Effector memory CD8-positive, alpha-beta T cell (primary cell): ENCODE measurements around the gene TRAPPC8.
"Not testable (repeated sequence)": the region's sequence is repeated elsewhere in the genome, so short reads cannot be mapped to it uniquely, and the experiment has no call there.

ENCODE experiments used
- ATAC-seq: fragments of 150-1000 bp; cut with Tn5 transposase; replicated peaks from 2 replicates; pipeline ENCODE4 v1.10.0; 2021; ENCODE audit warnings: mild to moderate bottlenecking, moderate library complexity
- DNase-seq, 3 experiments: peaks; one replicate each; pipeline ENCODE4 v3.0.0; 2021
- H3K27ac Mint-ChIP-seq, 2 donors: one replicate each; pipeline ENCODE4 v1.8.0; 2022; ENCODE audit warnings: mild to moderate bottlenecking in 2 of 2, mixed read lengths in 2 of 2, moderate library complexity in 2 of 2
- H3K27me3 Mint-ChIP-seq, 2 donors: one replicate each; pipeline ENCODE4 v1.8.0; 2022; ENCODE audit warnings: mixed read lengths in 2 of 2
- H3K36me3 Mint-ChIP-seq: one replicate; pipeline ENCODE4 v1.8.0; 2022; ENCODE audit warnings: mild to moderate bottlenecking, moderate library complexity, mixed read lengths; ENCODE audit not compliant: insufficient read depth
- H3K4me1 Mint-ChIP-seq, 2 donors: one replicate each; pipeline ENCODE4 v1.8.0; 2022; ENCODE audit warnings: low read depth in 2 of 2, mixed read lengths in 2 of 2
- H3K4me3 Mint-ChIP-seq, 2 donors: one replicate each; pipeline ENCODE4 v1.8.0; 2022; ENCODE audit warnings: mild to moderate bottlenecking in 2 of 2, mixed read lengths in 2 of 2, moderate library complexity in 2 of 2
- H3K9me3 Mint-ChIP-seq, 2 donors: one replicate each; pipeline ENCODE4 v1.8.0; 2022; ENCODE audit warnings: mixed read lengths in 2 of 2

TRAPPC8 gene

GRCh38 chr18:31877900-31878299 is 65.0 kb downstream of the TRAPPC8 start:
- peaks cover 0 to 2% of the 10 kb centered on the region in 2 donors for H3K9me3 Mint-ChIP-seq
- peaks cover 18 to 29% of the 10 kb centered on the region in 2 donors for H3K4me1 Mint-ChIP-seq
- ATAC-seq (no peak), DNase-seq (no peak)
- H3K27ac Mint-ChIP-seq: no peak overlapping the region
- no peak overlapping the region for H3K4me3 Mint-ChIP-seq
- H3K27me3 Mint-ChIP-seq: no peaks in the 10 kb centered on the region
- H3K36me3 Mint-ChIP-seq: peaks cover 51% of the 10 kb centered on the region

- H3K4me1 Mint-ChIP-seq: peaks cover 18 to 25% of the 10 kb centered on the region in 2 donors
- peaks cover 58% of the 10 kb centered on the region for H3K36me3 Mint-ChIP-seq
- no peak overlapping the region for H3K4me3 Mint-ChIP-seq
- peak overlapping the region; percentile 38 to 56 for H3K27ac Mint-ChIP-seq
- H3K27me3 Mint-ChIP-seq: no peaks in the 10 kb centered on the region
- DNase-seq: no peak
- H3K9me3 Mint-ChIP-seq: no peaks in the 10 kb centered on the region
- no peak for ATAC-seq
These were observed 66.2 kb downstream of the TRAPPC8 start for GRCh38 chr18:31876707-31877106.

GRCh38 chr18:31875301-31875700 is 67.6 kb downstream of the TRAPPC8 start:
- Mint-ChIP-seq H3K4me3 (no peak overlapping the region), H3K27me3 (no peaks in the 10 kb centered on the region), H3K9me3 (no peaks in the 10 kb centered on the region), H3K27ac (no peak overlapping the region), H3K36me3 (peaks cover 64% of the 10 kb centered on the region), H3K4me1 (peaks cover 13 to 19% of the 10 kb centered on the region in 2 donors)
- DNase-seq (no peak), ATAC-seq (no peak)

- peak overlapping the region in 1 of 2 donors; percentile 49 for H3K27ac Mint-ChIP-seq
- H3K9me3 Mint-ChIP-seq: no peaks in the 10 kb centered on the region
- no peaks in the 10 kb centered on the region for H3K27me3 Mint-ChIP-seq
- ATAC-seq (no peak), DNase-seq (no peak)
- no peaks in the 10 kb centered on the region for H3K4me1 Mint-ChIP-seq
- H3K4me3 Mint-ChIP-seq: no peak overlapping the region
- H3K36me3 Mint-ChIP-seq: peaks cover 50% of the 10 kb centered on the region
These were observed 79.8 kb downstream of the TRAPPC8 start for GRCh38 chr18:31863103-31863502.

- Mint-ChIP-seq H3K27ac (peak overlapping the region in 1 of 2 donors; percentile 9), H3K9me3 (no peaks in the 10 kb centered on the region), H3K36me3 (peaks cover 66% of the 10 kb centered on the region), H3K27me3 (no peaks in the 10 kb centered on the region), H3K4me1 (peaks cover 0 to 5% of the 10 kb centered on the region in 2 donors), H3K4me3 (no peak overlapping the region)
- no peak for ATAC-seq
- DNase-seq: no peak
These were observed 82.4 kb downstream of the TRAPPC8 start for GRCh38 chr18:31860488-31860887.

- Mint-ChIP-seq H3K4me3 (no peak overlapping the region), H3K27me3 (no peaks in the 10 kb centered on the region), H3K4me1 (peaks cover 0 to 5% of the 10 kb centered on the region in 2 donors), H3K9me3 (no peaks in the 10 kb centered on the region), H3K27ac (no peak overlapping the region), H3K36me3 (peaks cover 70% of the 10 kb centered on the region)
- no peak for DNase-seq
- no peak for ATAC-seq
These were observed 85.3 kb downstream of the TRAPPC8 start for GRCh38 chr18:31857526-31858106.

- Mint-ChIP-seq H3K9me3 (no peaks in the 10 kb centered on the region), H3K36me3 (peaks cover 77% of the 10 kb centered on the region), H3K4me1 (no peaks in the 10 kb centered on the region), H3K4me3 (no peak overlapping the region), H3K27ac (no peak overlapping the region), H3K27me3 (no peaks in the 10 kb centered on the region)
- ATAC-seq: no peak
- no peak for DNase-seq
These were observed 92.1 kb downstream of the TRAPPC8 start for GRCh38 chr18:31850844-31851243.

GRCh38 chr18:31840499-31840898 is 102.4 kb downstream of the TRAPPC8 start:
- no peak overlapping the region for H3K27ac Mint-ChIP-seq
- H3K27me3 Mint-ChIP-seq: no peaks in the 10 kb centered on the region
- no peaks in the 10 kb centered on the region for H3K4me1 Mint-ChIP-seq
- peaks cover 51% of the 10 kb centered on the region for H3K36me3 Mint-ChIP-seq
- H3K9me3 Mint-ChIP-seq: no peaks in the 10 kb centered on the region
- no peak for ATAC-seq
- H3K4me3 Mint-ChIP-seq: no peak overlapping the region
- DNase-seq: no peak

- Mint-ChIP-seq H3K4me3 (no peak overlapping the region), H3K27me3 (no peaks in the 10 kb centered on the region), H3K4me1 (peaks cover 0 to 3% of the 10 kb centered on the region in 2 donors)
These were observed 105.0 kb downstream of the TRAPPC8 start for GRCh38 chr18:31837879-31838278.

GRCh38 chr18:31835528-31836133 is 107.3 kb downstream of the TRAPPC8 start:
- Mint-ChIP-seq H3K27ac (no peak overlapping the region), H3K4me3 (no peak overlapping the region), H3K27me3 (no peaks in the 10 kb centered on the region), H3K9me3 (no peaks in the 10 kb centered on the region), H3K4me1 (peaks cover 0 to 3% of the 10 kb centered on the region in 2 donors), H3K36me3 (peaks cover 36% of the 10 kb centered on the region)
- no peak for DNase-seq
- ATAC-seq: no peak

More at GRCh38 chr18:31837879-31838278, 105.0 kb downstream of the TRAPPC8 start:
- no peaks in the 10 kb centered on the region for H3K9me3 Mint-ChIP-seq
- DNase-seq (no peak), ATAC-seq (no peak)
- H3K36me3 Mint-ChIP-seq: peaks cover 38% of the 10 kb centered on the region
- H3K27ac Mint-ChIP-seq: no peak overlapping the region

GRCh38 chr18:31831903-31832302 is 111.0 kb downstream of the TRAPPC8 start:
- ATAC-seq (no peak), DNase-seq (no peak)
- Mint-ChIP-seq H3K27me3 (no peaks in the 10 kb centered on the region), H3K9me3 (no peaks in the 10 kb centered on the region), H3K27ac (no peak overlapping the region), H3K36me3 (peaks cover 28% of the 10 kb centered on the region), H3K4me3 (no peak overlapping the region), H3K4me1 (peaks cover 0 to 3% of the 10 kb centered on the region in 2 donors)

- Mint-ChIP-seq H3K4me1 (peaks cover 0 to 3% of the 10 kb centered on the region in 2 donors), H3K36me3 (peaks cover 20% of the 10 kb centered on the region), H3K9me3 (no peaks in the 10 kb centered on the region), H3K27ac (no peak overlapping the region), H3K4me3 (no peak overlapping the region), H3K27me3 (no peaks in the 10 kb centered on the region)
- DNase-seq: no peak
- no peak for ATAC-seq
These were observed 112.2 kb downstream of the TRAPPC8 start for GRCh38 chr18:31830686-31831085.

- Mint-ChIP-seq H3K27me3 (no peaks in the 10 kb centered on the region), H3K27ac (no peak overlapping the region), H3K36me3 (peaks cover 18% of the 10 kb centered on the region), H3K4me3 (no peak overlapping the region), H3K9me3 (no peaks in the 10 kb centered on the region), H3K4me1 (no peaks in the 10 kb centered on the region)
- ATAC-seq (no peak), DNase-seq (no peak)
These were observed 114.3 kb downstream of the TRAPPC8 start for GRCh38 chr18:31828613-31829012.

GRCh38 chr18:31826673-31827325 is 116.1 kb downstream of the TRAPPC8 start:
- ATAC-seq, H3K27me3 Mint-ChIP-seq, DNase-seq, H3K9me3 Mint-ChIP-seq, H3K4me3 Mint-ChIP-seq, H3K4me1 Mint-ChIP-seq: not testable (repeated sequence)
- Mint-ChIP-seq H3K36me3 (peaks cover 16% of the 10 kb centered on the region), H3K27ac (peak overlapping the region in 1 of 2 donors; percentile 36)
